Pancreas (tissue), 10 donors: ENCODE results near the gene RDH8. TPM values are rescaled to one million over a fixed set of nuclear protein-coding genes. Genes with fewer than 3 reads are reported as not detected.

ENCODE experiments used
- ATAC-seq, 4 donors: fragments of 200-7000 bp; cut with Tn5 transposase; one replicate each; pipeline versions ENCODE4 v1.8.0 to v1.9.1; 2020; ENCODE audit warnings: mild to moderate bottlenecking in 4 of 4, moderate library complexity in 4 of 4
- DNase-seq, 6 donors: peaks; one replicate each; pipeline ENCODE4 v3.0.0-alpha.2; 2020
- FAIRE-seq: peaks from 2 replicates; lab custom pipeline; 2012; peaks lifted over from hg19 to GRCh38; lab: Jason Lieb, UNC
- H3K27ac ChIP-seq, 4 donors: fragments of 200-600 bp; sonication (generic); 1 replicate in 3 of 4; 2 replicates in 1 of 4; pipeline versions ENCODE4 v1.5.0 to v1.8.0; 2020
- H3K27me3 ChIP-seq, 4 donors: fragments of 200-600 bp; one replicate each; pipeline ENCODE4 v1.8.0; 2021
- H3K36me3 ChIP-seq, 3 donors: fragments of 200-600 bp; sonication (generic) in 1 of 3; one replicate each; pipeline versions ENCODE4 v1.5.0 to v1.8.0; 2020 to 2021
- H3K4me1 ChIP-seq, 3 donors: fragments of 200-600 bp; one replicate each; pipeline ENCODE4 v1.8.0; 2021
- H3K4me3 ChIP-seq, 4 donors: fragments of 200-600 bp; sonication (generic) in 2 of 4; one replicate each; pipeline versions ENCODE4 v1.5.0 to v1.8.0; 2020 to 2021
- H3K9me3 ChIP-seq, 4 donors: fragments of 200-600 bp; one replicate each; pipeline ENCODE4 v1.8.0; 2021
- CTCF ChIP-seq, 4 donors: fragments of 200-600 bp; sonication (generic) in 3 of 4; IDR thresholded peaks; one replicate each; pipeline versions ENCODE4 v1.5.0 to v1.8.0; 2021; ENCODE audit warnings: antibody characterized with exemption in 4 of 4
- WGBS, 2 donors: extraction: QIAGEN DNeasy Blood & Tissue Kit; methylation state at CpG; one replicate each; pipeline ENCODE4 v1.1.7; 2013; 5-methylcytosine and 5-hydroxymethylcytosine counted together
- intact Hi-C, 3 donors: fragments of 100-400 bp; cut with DNase I; formaldehyde crosslinking; loops; one replicate each; pipeline versions ENCODE4 v1.11.1 to v1.14.2; 2022
- polyA plus RNA-seq, 2 donors: library from polyadenylated mRNA; stranded (reverse); fragments of 200-250 nt; gene quantifications; one replicate each; pipeline ENCODE4 v1.2.3, GENCODE V29; 2013
- total RNA-seq, 6 donors: library from RNA; stranded (reverse); fragmentation: NEBNext Ultra II Directional in 4 of 6; extraction: Animal tissue kit (Norgen Biotek cat#: 25700) in 4 of 6; gene quantifications; one replicate each; pipeline versions ENCODE4 v1.2.1 to v1.2.4, GENCODE V29; 2021 to 2023
- donor health status: healthy with polysubstance abuse.
- donor health status: DM: no; HTN: no; CAD: no; lungs with moderate emphysema.
- donor health status: DM: no; HTN: no; CAD: no.
- donor health status: control.
- donor health status: control.
- donor health status: Bipolar disorder and iron deficiency.
- donor health status: DM: yes; HTN: yes; CAD: no.
- donor health status: DM: no; HTN: no; CAD: no.
- donor health status: DM: no; HTN: no; CAD: no.
- donor health status: DM: yes; HTN: yes; CAD: no.

The RDH8 gene
- total and polyA plus RNA-seq, 8 donors = not detected

- no peak overlapping the region for H3K27ac ChIP-seq
- H3K27me3 ChIP-seq = no peaks in the 10 kb centered on the region
- H3K4me1 ChIP-seq = no peaks in the 10 kb centered on the region
- H3K4me3 ChIP-seq = no peak overlapping the region
- intact Hi-C loops = no loop called here
- H3K9me3 ChIP-seq = no peaks in the 10 kb centered on the region
- 49 to 76% methylated on average over 7 to 8 of the region's 8 CpGs for WGBS, 2 donors
- ATAC-seq = no peak
- no peak for FAIRE-seq
- H3K36me3 ChIP-seq = no peaks in the 10 kb centered on the region
- DNase-seq = no peak
- TF ChIP-seq CTCF (IDR thresholded peaks at IDR 0.05) = no peak
These were observed 44.2 kb upstream of the RDH8 start for GRCh38 chr19:9968820-9969687.

GRCh38 chr19:9969688-9969975 is 43.7 kb upstream of the RDH8 start:
- Histone ChIP-seq H3K27ac (no peak overlapping the region), H3K27me3 (no peaks in the 10 kb centered on the region), H3K4me3 (no peak overlapping the region), H3K9me3 (no peaks in the 10 kb centered on the region), H3K4me1 (no peaks in the 10 kb centered on the region), H3K36me3 (no peaks in the 10 kb centered on the region)
- DNase-seq = no peak
- no peak for FAIRE-seq
- WGBS, 2 donors = 55 to 81% methylated on average over 2 of the region's 2 CpGs
- intact Hi-C loops = no loop called here
- TF ChIP-seq CTCF (IDR thresholded peaks at IDR 0.05) = no peak
- no peak for ATAC-seq

GRCh38 chr19:9970481-9970880 is 42.8 kb upstream of the RDH8 start:
- Histone ChIP-seq H3K4me1 (no peaks in the 10 kb centered on the region), H3K36me3 (no peaks in the 10 kb centered on the region), H3K9me3 (no peaks in the 10 kb centered on the region), H3K27me3 (no peaks in the 10 kb centered on the region), H3K4me3 (no peak overlapping the region), H3K27ac (no peak overlapping the region)
- no peak for DNase-seq
- no peak for TF ChIP-seq CTCF (IDR thresholded peaks at IDR 0.05)
- ATAC-seq = no peak
- intact Hi-C loops = no loop called here
- WGBS, 2 donors = 57 to 68% methylated on average over 7 to 8 of the region's 8 CpGs
- FAIRE-seq = no peak

- Histone ChIP-seq H3K4me1 (no peaks in the 10 kb centered on the region), H3K27ac (no peak overlapping the region), H3K4me3 (no peak overlapping the region), H3K27me3 (no peaks in the 10 kb centered on the region), H3K36me3 (no peaks in the 10 kb centered on the region), H3K9me3 (no peaks in the 10 kb centered on the region)
- ATAC-seq (no peak), DNase-seq (no peak), FAIRE-seq (no peak)
- WGBS, 2 donors = 57 to 65% methylated on average over 15 of the region's 15 CpGs
- no peak for TF ChIP-seq CTCF (IDR thresholded peaks at IDR 0.05)
- intact Hi-C loops = no loop called here
These were observed 42.0 kb upstream of the RDH8 start for GRCh38 chr19:9971166-9971897.

GRCh38 chr19:9972103-9972502 is 41.2 kb upstream of the RDH8 start:
- no peak overlapping the region for H3K4me3 ChIP-seq
- no peak for FAIRE-seq
- WGBS, 2 donors = 61 to 75% methylated on average over 6 of the region's 6 CpGs

More at GRCh38 chr19:9972103-9972502, 41.2 kb upstream of the RDH8 start:
- no peak overlapping the region for H3K27ac ChIP-seq
- H3K36me3 ChIP-seq = no peaks in the 10 kb centered on the region
- DNase-seq (no peak), ATAC-seq (no peak)
- no peaks in the 10 kb centered on the region for H3K4me1 ChIP-seq
- no peaks in the 10 kb centered on the region for H3K27me3 ChIP-seq
- intact Hi-C loops = no loop called here
- no peaks in the 10 kb centered on the region for H3K9me3 ChIP-seq
- no peak for TF ChIP-seq CTCF (IDR thresholded peaks at IDR 0.05)
